ENCODE measurements around the gene RPS6KL1.

RPS6KL1 gene

GRCh38 chr14:74855021-74855420 is 68.0 kb downstream of the RPS6KL1 start:
- TF ChIP-seq SPI1 (IDR thresholded peaks at IDR 0.05; ENCODE audit: low read depth, low read length) (no peak), POU2F2 (IDR thresholded peaks at IDR 0.05; ENCODE audit: low read depth, low read length) (no peak), PAX5 (IDR thresholded peaks at IDR 0.05; ENCODE audit: insufficient read depth, low read length, severe bottlenecking) (no peak), TAF1 (IDR thresholded peaks at IDR 0.05; ENCODE audit: low read depth, low read length) (no peak), POLR2A (IDR thresholded peaks at IDR 0.05; ENCODE audit: low read depth, low read length) (no peak), POLR2AphosphoS5 (IDR thresholded peaks at IDR 0.05; ENCODE audit: low read depth, low read length) (no peak)
- DNase-seq (ENCODE audit: insufficient read length, low spot score) (no peak), FAIRE-seq (no peak)

Measured in GM12891 (cell line).